WTC11 (cell line): ENCODE results near the gene CD40.
"Not testable (repeated sequence)": the region's sequence is repeated elsewhere in the genome, so short reads cannot be mapped to it uniquely, and the experiment has no call there.

Experiments
- ETV6 ChIP-seq: sonication (generic); formaldehyde crosslinking; IDR thresholded peaks from 2 replicates; pipeline ENCODE4 v1.8.1; 2022; ENCODE audit warnings: mild to moderate bottlenecking, missing genetic modification reagents
- FOXP1 ChIP-seq: sonication (generic); formaldehyde crosslinking; IDR thresholded peaks from 2 replicates; pipeline ENCODE4 v1.8.0; 2022; ENCODE audit warnings: missing genetic modification reagents, mild to moderate bottlenecking, moderate library complexity, borderline replicate concordance
- JUN ChIP-seq: sonication (generic); formaldehyde crosslinking; IDR thresholded peaks from 2 replicates; pipeline ENCODE4 v1.8.0; 2023; ENCODE audit warnings: mild to moderate bottlenecking, missing genetic modification reagents
- TF ChIP-seq, protein P1 (sequence below): fragments of 200-600 bp; IDR thresholded peaks from 2 replicates; pipeline ENCODE4 v1.8.0; 2022; ENCODE audit warnings: antibody characterized with exemption
- TF ChIP-seq, protein P2 (sequence below): sonication (generic); formaldehyde crosslinking; IDR thresholded peaks from 2 replicates; pipeline ENCODE4 v1.8.0; 2022; ENCODE audit warnings: mild to moderate bottlenecking, missing genetic modification reagents
- TF ChIP-seq, protein P3 (sequence below): sonication (generic); formaldehyde crosslinking; IDR thresholded peaks from 2 replicates; pipeline ENCODE4 v1.8.1; 2022; ENCODE audit warnings: low read depth, missing genetic modification reagents, borderline replicate concordance
- TF ChIP-seq, protein P4 (sequence below): sonication (generic); formaldehyde crosslinking; IDR thresholded peaks from 2 replicates; pipeline ENCODE4 v1.8.1; 2023; ENCODE audit warnings: mild to moderate bottlenecking, missing genetic modification reagents, moderate library complexity

DNA sequence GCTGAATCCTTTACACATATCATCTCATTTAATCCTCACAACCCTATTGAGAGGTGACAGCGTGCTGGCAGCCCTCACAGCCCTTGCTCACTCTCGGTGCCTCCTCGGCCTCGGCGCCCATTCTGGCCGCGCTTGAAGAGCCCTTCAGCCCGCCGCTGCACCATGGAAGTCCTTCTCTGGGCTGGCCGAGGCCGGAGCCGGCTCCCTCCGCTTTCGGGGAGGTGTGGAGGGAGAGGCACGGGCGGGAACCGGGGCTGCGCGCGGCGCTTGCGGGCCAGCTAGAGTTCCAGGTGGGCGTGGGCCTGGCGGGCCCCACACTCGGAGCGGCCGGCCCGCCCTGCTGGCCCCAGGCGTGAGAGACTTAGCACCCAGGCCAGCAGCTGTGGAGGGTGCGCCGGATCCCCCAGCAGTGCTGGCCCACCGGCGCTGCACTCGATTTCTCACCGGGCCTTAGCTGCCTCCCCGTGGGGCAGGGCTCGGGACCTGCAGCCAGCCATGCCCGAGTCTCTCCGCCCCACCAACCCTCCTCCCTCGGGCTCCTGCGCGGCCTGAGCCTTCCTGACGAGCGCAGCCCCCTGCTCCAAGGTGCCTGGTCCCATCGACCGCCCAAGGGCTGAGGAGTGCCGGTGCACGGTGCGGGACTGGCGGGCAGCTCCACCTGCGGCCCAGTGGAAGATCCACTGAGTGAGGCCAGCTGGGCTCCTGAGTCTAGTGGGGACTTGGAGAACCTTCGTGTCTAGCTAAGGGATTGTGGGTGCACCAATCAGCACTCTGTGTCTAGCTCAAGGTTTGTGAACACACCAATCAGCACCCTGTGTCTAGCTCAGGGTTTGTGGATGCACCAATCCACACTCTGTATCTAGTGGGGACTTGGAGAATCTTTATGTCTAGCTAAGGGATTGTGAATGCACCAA, 26.2 kb upstream of the CD40 start:
- not testable (repeated sequence) for TF ChIP-seq JUN (CRISPR knock-in tag); ETV6; FOXP1 (CRISPR knock-in tag)
- TF ChIP-seq, protein P1, sequence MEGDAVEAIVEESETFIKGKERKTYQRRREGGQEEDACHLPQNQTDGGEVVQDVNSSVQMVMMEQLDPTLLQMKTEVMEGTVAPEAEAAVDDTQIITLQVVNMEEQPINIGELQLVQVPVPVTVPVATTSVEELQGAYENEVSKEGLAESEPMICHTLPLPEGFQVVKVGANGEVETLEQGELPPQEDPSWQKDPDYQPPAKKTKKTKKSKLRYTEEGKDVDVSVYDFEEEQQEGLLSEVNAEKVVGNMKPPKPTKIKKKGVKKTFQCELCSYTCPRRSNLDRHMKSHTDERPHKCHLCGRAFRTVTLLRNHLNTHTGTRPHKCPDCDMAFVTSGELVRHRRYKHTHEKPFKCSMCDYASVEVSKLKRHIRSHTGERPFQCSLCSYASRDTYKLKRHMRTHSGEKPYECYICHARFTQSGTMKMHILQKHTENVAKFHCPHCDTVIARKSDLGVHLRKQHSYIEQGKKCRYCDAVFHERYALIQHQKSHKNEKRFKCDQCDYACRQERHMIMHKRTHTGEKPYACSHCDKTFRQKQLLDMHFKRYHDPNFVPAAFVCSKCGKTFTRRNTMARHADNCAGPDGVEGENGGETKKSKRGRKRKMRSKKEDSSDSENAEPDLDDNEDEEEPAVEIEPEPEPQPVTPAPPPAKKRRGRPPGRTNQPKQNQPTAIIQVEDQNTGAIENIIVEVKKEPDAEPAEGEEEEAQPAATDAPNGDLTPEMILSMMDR: not testable (repeated sequence)
- TF ChIP-seq, protein P2, sequence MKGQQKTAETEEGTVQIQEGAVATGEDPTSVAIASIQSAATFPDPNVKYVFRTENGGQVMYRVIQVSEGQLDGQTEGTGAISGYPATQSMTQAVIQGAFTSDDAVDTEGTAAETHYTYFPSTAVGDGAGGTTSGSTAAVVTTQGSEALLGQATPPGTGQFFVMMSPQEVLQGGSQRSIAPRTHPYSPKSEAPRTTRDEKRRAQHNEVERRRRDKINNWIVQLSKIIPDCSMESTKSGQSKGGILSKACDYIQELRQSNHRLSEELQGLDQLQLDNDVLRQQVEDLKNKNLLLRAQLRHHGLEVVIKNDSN (CRISPR knock-in tag): not testable (repeated sequence)
- TF ChIP-seq, protein P3, sequence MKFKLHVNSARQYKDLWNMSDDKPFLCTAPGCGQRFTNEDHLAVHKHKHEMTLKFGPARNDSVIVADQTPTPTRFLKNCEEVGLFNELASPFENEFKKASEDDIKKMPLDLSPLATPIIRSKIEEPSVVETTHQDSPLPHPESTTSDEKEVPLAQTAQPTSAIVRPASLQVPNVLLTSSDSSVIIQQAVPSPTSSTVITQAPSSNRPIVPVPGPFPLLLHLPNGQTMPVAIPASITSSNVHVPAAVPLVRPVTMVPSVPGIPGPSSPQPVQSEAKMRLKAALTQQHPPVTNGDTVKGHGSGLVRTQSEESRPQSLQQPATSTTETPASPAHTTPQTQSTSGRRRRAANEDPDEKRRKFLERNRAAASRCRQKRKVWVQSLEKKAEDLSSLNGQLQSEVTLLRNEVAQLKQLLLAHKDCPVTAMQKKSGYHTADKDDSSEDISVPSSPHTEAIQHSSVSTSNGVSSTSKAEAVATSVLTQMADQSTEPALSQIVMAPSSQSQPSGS: not testable (repeated sequence)
- TF ChIP-seq, protein P4, sequence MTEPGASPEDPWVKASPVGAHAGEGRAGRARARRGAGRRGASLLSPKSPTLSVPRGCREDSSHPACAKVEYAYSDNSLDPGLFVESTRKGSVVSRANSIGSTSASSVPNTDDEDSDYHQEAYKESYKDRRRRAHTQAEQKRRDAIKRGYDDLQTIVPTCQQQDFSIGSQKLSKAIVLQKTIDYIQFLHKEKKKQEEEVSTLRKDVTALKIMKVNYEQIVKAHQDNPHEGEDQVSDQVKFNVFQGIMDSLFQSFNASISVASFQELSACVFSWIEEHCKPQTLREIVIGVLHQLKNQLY (CRISPR knock-in tag): not testable (repeated sequence)
